HepG2 (cell line): ENCODE results near the gene DAG1. TPM values are rescaled to one million over a fixed set of nuclear protein-coding genes. Genes with fewer than 3 reads are reported as not detected.

ENCODE experiments used
- ERF ChIP-seq: IDR thresholded peaks from 2 replicates; pipeline ENCODE4 v1.6.1; 2018; ENCODE audit warnings: missing biosample characterization, missing genetic modification reagents
- ETV5 ChIP-seq: IDR thresholded peaks from 2 replicates; pipeline ENCODE4 v1.6.1; 2018; ENCODE audit warnings: missing biosample characterization, missing genetic modification reagents, inconsistent platforms, borderline replicate concordance
- FIP1L1 ChIP-seq: fragments of 200-400 bp; formaldehyde crosslinking; IDR thresholded peaks from 2 replicates; pipeline ENCODE4 v1.6.1; 2018; ENCODE audit warnings: low read depth, mild to moderate bottlenecking, low read length, moderate library complexity, borderline replicate concordance; ENCODE audit not compliant: insufficient read depth
- MEIS1 ChIP-seq: sonication (generic); formaldehyde crosslinking; IDR thresholded peaks from 2 replicates; pipeline ENCODE4 v1.9.0; 2021; ENCODE audit warnings: mild to moderate bottlenecking, missing genetic modification reagents, moderate library complexity, borderline replicate concordance
- NAIF1 ChIP-seq: sonication (generic); formaldehyde crosslinking; IDR thresholded peaks from 2 replicates; pipeline ENCODE4 v1.5.0; 2020; ENCODE audit warnings: mild to moderate bottlenecking, missing genetic modification reagents, borderline replicate concordance
- NCOR1 ChIP-seq: fragments of 200-600 bp; sonication (generic); IDR thresholded peaks from 2 replicates; pipeline ENCODE4 v1.7.0; 2017; ENCODE audit warnings: antibody characterized with exemption, low read length, borderline replicate concordance
- REXO4 ChIP-seq: sonication (generic); formaldehyde crosslinking; IDR thresholded peaks from 2 replicates; pipeline ENCODE4 v1.8.0; 2022; ENCODE audit warnings: missing genetic modification reagents, mild to moderate bottlenecking, borderline replicate concordance
- ZNF557 ChIP-seq: sonication (generic); formaldehyde crosslinking; IDR thresholded peaks from 2 replicates; pipeline ENCODE4 v1.4.0; 2020; ENCODE audit warnings: missing genetic modification reagents
- polyA plus RNA-seq, 8 experiments: library from polyadenylated mRNA; depleted of rRNA in 3 of 8; stranded (reverse) in 7 of 8; unstranded in 1 of 8; fragments of >200 nt; fragmentation: Illumina TruSeq in 4 of 8; extraction: Trizol in 4 of 8; gene quantifications; 2 replicates each; pipeline versions ENCODE4 v1.2.1 to v1.2.3, GENCODE V29; 2011 to 2016; ENCODE audit warnings: low read depth in 4 of 8, missing spikeins in 1 of 8, mixed read lengths in 1 of 8; ENCODE audit not compliant: insufficient read depth in 1 of 8
- total RNA-seq, 5 experiments: library from RNA; depleted of rRNA; stranded (reverse); fragments of >200 nt; fragmentation: Illumina TruSeq; extraction: Trizol; gene quantifications; 2 replicates each; pipeline ENCODE4 v1.2.3, GENCODE V29; 2016; ENCODE audit warnings: low read depth in 1 of 5
- TF ChIP-seq, protein P1 (sequence below): sonication (generic); formaldehyde crosslinking; IDR thresholded peaks from 2 replicates; pipeline ENCODE4 v1.5.0; 2020; ENCODE audit warnings: mild to moderate bottlenecking, missing genetic modification reagents
- TF ChIP-seq, protein P2 (sequence below): sonication (generic); formaldehyde crosslinking; IDR thresholded peaks from 2 replicates; pipeline ENCODE4 v1.5.0; 2020; ENCODE audit warnings: missing genetic modification reagents
- TF ChIP-seq, protein P3 (sequence below): sonication (generic); formaldehyde crosslinking; IDR thresholded peaks from 2 replicates; pipeline ENCODE4 v1.8.0; 2022; ENCODE audit warnings: low read depth, missing genetic modification reagents
- TF ChIP-seq, protein P4 (sequence below): sonication (generic); formaldehyde crosslinking; IDR thresholded peaks from 2 replicates; pipeline ENCODE4 v1.5.0; 2020; ENCODE audit warnings: missing genetic modification reagents
- TF ChIP-seq, protein P5 (sequence below): sonication (generic); formaldehyde crosslinking; IDR thresholded peaks from 2 replicates; pipeline ENCODE4 v1.5.0; 2020; ENCODE audit warnings: mild to moderate bottlenecking, missing genetic modification reagents, borderline replicate concordance
- TF ChIP-seq, protein P6 (sequence below): sonication (generic); formaldehyde crosslinking; IDR thresholded peaks from 2 replicates; pipeline ENCODE4 v1.4.0; 2020; ENCODE audit warnings: mild to moderate bottlenecking, missing genetic modification reagents

DAG1 gene
- total and polyA plus RNA-seq, 2 of the 13 experiments (the other 11 are each of a cell fraction or from before 2014, with no cell fraction given) = 47.3 to 50.4 TPM

DNA sequence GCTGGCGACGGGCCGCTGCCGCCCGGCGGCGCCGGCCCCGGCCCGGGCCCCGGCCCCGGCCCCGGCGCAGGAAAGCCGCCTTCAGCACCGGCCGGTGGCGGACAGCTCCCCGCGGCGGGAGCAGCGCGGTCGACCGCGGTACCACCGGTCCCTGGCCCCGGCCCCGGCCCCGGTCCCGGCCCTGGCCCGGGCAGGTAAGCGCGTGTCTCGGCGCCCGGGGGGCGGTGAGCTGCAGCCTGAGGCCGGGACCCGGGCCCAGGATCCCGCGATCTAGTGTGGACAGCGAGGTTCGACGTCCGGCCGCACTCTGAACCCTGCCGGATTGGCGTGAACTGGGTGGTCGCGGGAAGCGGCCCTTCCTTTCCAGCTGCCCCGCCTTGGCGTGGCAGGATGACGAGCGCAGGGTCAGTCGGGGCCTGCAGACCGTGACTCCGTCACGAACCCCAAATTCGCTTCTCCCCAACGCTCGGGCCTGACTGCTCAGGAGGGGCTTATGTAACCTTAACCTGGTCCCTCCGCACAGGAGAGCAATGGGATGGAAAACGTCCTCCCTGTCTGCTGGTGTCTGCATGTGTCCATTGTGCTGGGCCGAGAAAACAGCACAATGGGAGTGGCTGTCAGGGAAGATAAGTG, 84.7 kb downstream of the DAG1 start (continued):
- TF ChIP-seq, protein P1, sequence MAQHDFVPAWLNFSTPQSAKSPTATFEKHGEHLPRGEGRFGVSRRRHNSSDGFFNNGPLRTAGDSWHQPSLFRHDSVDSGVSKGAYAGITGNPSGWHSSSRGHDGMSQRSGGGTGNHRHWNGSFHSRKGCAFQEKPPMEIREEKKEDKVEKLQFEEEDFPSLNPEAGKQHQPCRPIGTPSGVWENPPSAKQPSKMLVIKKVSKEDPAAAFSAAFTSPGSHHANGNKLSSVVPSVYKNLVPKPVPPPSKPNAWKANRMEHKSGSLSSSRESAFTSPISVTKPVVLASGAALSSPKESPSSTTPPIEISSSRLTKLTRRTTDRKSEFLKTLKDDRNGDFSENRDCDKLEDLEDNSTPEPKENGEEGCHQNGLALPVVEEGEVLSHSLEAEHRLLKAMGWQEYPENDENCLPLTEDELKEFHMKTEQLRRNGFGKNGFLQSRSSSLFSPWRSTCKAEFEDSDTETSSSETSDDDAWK (CRISPR knock-in tag) = no peak
- TF ChIP-seq ETV5 (CRISPR knock-in tag) (no peak), MEIS1 (no peak), REXO4 (CRISPR knock-in tag) (no peak), NAIF1 (no peak), FIP1L1 (no peak), NCOR1 (no peak), ERF (CRISPR knock-in tag) (peak; percentile 82; the same call in 1 of the 2 replicates), ZNF557 (CRISPR knock-in tag) (no peak)
- TF ChIP-seq, protein P2, sequence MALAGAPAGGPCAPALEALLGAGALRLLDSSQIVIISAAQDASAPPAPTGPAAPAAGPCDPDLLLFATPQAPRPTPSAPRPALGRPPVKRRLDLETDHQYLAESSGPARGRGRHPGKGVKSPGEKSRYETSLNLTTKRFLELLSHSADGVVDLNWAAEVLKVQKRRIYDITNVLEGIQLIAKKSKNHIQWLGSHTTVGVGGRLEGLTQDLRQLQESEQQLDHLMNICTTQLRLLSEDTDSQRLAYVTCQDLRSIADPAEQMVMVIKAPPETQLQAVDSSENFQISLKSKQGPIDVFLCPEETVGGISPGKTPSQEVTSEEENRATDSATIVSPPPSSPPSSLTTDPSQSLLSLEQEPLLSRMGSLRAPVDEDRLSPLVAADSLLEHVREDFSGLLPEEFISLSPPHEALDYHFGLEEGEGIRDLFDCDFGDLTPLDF (CRISPR knock-in tag) = peak; percentile 20; the same call in 1 of the 2 replicates
- TF ChIP-seq, protein P3, sequence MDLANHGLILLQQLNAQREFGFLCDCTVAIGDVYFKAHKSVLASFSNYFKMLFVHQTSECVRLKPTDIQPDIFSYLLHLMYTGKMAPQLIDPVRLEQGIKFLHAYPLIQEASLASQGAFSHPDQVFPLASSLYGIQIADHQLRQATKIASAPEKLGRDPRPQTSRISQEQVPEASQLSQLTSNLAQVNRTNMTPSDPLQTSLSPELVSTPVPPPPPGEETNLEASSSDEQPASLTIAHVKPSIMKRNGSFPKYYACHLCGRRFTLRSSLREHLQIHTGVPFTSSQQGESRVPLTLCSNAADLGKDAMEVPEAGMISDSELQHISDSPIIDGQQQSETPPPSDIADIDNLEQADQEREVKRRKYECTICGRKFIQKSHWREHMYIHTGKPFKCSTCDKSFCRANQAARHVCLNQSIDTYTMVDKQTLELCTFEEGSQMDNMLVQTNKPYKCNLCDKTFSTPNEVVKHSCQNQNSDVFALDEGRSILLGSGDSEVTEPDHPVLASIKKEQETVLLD = peak; percentile 87
- TF ChIP-seq, protein P4, sequence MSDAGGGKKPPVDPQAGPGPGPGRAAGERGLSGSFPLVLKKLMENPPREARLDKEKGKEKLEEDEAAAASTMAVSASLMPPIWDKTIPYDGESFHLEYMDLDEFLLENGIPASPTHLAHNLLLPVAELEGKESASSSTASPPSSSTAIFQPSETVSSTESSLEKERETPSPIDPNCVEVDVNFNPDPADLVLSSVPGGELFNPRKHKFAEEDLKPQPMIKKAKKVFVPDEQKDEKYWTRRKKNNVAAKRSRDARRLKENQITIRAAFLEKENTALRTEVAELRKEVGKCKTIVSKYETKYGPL (CRISPR knock-in tag) = peak; percentile 69
- TF ChIP-seq, protein P5, sequence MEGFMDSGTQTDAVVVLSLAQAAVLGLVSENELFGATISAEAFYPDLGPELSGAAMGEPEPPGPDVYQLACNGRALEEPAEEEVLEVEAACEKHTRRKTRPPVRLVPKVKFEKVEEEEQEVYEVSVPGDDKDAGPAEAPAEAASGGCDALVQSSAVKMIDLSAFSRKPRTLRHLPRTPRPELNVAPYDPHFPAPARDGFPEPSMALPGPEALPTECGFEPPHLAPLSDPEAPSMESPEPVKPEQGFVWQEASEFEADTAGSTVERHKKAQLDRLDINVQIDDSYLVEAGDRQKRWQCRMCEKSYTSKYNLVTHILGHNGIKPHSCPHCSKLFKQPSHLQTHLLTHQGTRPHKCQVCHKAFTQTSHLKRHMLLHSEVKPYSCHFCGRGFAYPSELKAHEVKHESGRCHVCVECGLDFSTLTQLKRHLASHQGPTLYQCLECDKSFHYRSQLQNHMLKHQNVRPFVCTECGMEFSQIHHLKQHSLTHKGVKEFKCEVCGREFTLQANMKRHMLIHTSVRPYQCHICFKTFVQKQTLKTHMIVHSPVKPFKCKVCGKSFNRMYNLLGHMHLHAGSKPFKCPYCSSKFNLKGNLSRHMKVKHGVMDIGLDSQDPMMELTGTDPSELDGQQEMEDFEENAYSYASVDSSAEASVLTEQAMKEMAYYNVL (CRISPR knock-in tag) = 0 out of 2 replicates have a peak, but pooled peaks have one; percentile 8
- TF ChIP-seq, protein P6, sequence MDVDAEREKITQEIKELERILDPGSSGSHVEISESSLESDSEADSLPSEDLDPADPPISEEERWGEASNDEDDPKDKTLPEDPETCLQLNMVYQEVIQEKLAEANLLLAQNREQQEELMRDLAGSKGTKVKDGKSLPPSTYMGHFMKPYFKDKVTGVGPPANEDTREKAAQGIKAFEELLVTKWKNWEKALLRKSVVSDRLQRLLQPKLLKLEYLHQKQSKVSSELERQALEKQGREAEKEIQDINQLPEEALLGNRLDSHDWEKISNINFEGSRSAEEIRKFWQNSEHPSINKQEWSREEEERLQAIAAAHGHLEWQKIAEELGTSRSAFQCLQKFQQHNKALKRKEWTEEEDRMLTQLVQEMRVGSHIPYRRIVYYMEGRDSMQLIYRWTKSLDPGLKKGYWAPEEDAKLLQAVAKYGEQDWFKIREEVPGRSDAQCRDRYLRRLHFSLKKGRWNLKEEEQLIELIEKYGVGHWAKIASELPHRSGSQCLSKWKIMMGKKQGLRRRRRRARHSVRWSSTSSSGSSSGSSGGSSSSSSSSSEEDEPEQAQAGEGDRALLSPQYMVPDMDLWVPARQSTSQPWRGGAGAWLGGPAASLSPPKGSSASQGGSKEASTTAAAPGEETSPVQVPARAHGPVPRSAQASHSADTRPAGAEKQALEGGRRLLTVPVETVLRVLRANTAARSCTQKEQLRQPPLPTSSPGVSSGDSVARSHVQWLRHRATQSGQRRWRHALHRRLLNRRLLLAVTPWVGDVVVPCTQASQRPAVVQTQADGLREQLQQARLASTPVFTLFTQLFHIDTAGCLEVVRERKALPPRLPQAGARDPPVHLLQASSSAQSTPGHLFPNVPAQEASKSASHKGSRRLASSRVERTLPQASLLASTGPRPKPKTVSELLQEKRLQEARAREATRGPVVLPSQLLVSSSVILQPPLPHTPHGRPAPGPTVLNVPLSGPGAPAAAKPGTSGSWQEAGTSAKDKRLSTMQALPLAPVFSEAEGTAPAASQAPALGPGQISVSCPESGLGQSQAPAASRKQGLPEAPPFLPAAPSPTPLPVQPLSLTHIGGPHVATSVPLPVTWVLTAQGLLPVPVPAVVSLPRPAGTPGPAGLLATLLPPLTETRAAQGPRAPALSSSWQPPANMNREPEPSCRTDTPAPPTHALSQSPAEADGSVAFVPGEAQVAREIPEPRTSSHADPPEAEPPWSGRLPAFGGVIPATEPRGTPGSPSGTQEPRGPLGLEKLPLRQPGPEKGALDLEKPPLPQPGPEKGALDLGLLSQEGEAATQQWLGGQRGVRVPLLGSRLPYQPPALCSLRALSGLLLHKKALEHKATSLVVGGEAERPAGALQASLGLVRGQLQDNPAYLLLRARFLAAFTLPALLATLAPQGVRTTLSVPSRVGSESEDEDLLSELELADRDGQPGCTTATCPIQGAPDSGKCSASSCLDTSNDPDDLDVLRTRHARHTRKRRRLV (CRISPR knock-in tag) = no peak
